IMR-90 (cell line): ENCODE results near the gene LRRC40. TPM values are rescaled to one million over a fixed set of nuclear protein-coding genes. Genes with fewer than 3 reads are reported as not detected.

Experiments used
- ATAC-seq: fragments of 200-7000 bp; cut with Tn5 transposase; 2 replicates; pipeline ENCODE4 v1.9.1; 2020; ENCODE audit warnings: low read depth, mild to moderate bottlenecking, moderate library complexity
- Bru-seq: library from RNA; stranded (reverse); fragments of 400-500 nt; gene quantifications from one replicate; lab custom pipeline; 2021; lab: Mats Ljungman, UMichigan
- BruChase-seq, 2 experiments: library from RNA; stranded (reverse); fragments of 400-500 nt; gene quantifications; one replicate each; lab custom pipeline; 2021; lab: Mats Ljungman, UMichigan
- BruUV-seq: library from RNA; stranded (reverse); fragments of 400-500 nt; replicated peaks from 2 replicates; lab custom pipeline; 2021; lab: Mats Ljungman, UMichigan
- CTCF ChIA-PET: fragments of 300-600 bp; formaldehyde crosslinking; extraction: SDS; loops from one replicate; lab custom pipeline; 2021; ENCODE audit warnings: antibody characterized with exemption; lab: Yijun Ruan, JAX
- POLR2A ChIA-PET: fragments of 300-600 bp; sonication (Branson Sonifier 250); formaldehyde crosslinking; loops from one replicate; lab custom pipeline; 2022; ENCODE audit warnings: antibody characterized with exemption; ENCODE audit not compliant: unreplicated experiment; lab: Charles Lee
- DNase-seq: peaks from one replicate; pipeline ENCODE4 v3.0.0; 2013
- H2AFZ ChIP-seq: replicated peaks from 2 replicates; pipeline ENCODE3; 2013; ENCODE audit warnings: low read length, mild to moderate bottlenecking; ENCODE audit not compliant: poor library complexity
- H2AK5ac ChIP-seq: 2 replicates; pipeline ENCODE4 v1.6.1; 2013; ENCODE audit warnings: low read depth, low read length, inconsistent platforms
- H2AK9ac ChIP-seq: replicated peaks from 2 replicates; pipeline ENCODE3; 2013; ENCODE audit warnings: mild to moderate bottlenecking, low read depth, low read length, moderate library complexity; ENCODE audit not compliant: poor library complexity
- H2BK120ac ChIP-seq: 2 replicates; pipeline ENCODE4 v1.6.1; 2013; ENCODE audit warnings: low read depth, low read length, inconsistent platforms
- H2BK15ac ChIP-seq: 3 replicates; pipeline ENCODE4 v1.6.1; 2013; ENCODE audit warnings: low read depth, low read length, inconsistent platforms
- H2BK20ac ChIP-seq: 2 replicates; pipeline ENCODE4 v1.6.1; 2013; ENCODE audit warnings: low read depth, mild to moderate bottlenecking, inconsistent platforms, low read length, moderate library complexity
- H2BK5ac ChIP-seq: 2 replicates; pipeline ENCODE4 v1.6.1; 2013; ENCODE audit warnings: mild to moderate bottlenecking, low read depth, low read length, inconsistent platforms; ENCODE audit not compliant: poor library complexity, severe bottlenecking
- H3K14ac ChIP-seq: replicated peaks from 2 replicates; pipeline ENCODE4 v1.6.1; 2013; ENCODE audit warnings: low read depth, low read length, inconsistent platforms
- H3K18ac ChIP-seq: 2 replicates; pipeline ENCODE4 v1.6.1; 2013; ENCODE audit warnings: low read depth, low read length, control low read depth
- H3K23ac ChIP-seq: 2 replicates; pipeline ENCODE4 v1.6.1; 2013; ENCODE audit warnings: low read depth, low read length, inconsistent platforms
- H3K27ac ChIP-seq: 2 replicates; pipeline ENCODE4 v1.5.1; 2013; ENCODE audit warnings: mild to moderate bottlenecking, control low read depth, low read length; ENCODE audit not compliant: insufficient read depth
- H3K27me3 ChIP-seq: 2 replicates; pipeline ENCODE4 v1.6.1; 2013; ENCODE audit warnings: low read length; ENCODE audit not compliant: control insufficient read depth, insufficient read depth
- H3K36me3 ChIP-seq: 2 replicates; pipeline ENCODE4 v1.6.1; 2013; ENCODE audit warnings: low read length, mixed read lengths; ENCODE audit not compliant: control insufficient read depth, insufficient read depth
- H3K4ac ChIP-seq: 2 replicates; pipeline ENCODE4 v1.6.1; 2013; ENCODE audit warnings: low read depth, low read length, inconsistent platforms
- H3K4me1 ChIP-seq: 2 replicates; pipeline ENCODE4 v1.6.1; 2013; ENCODE audit warnings: low read length, mixed read lengths; ENCODE audit not compliant: control insufficient read depth, insufficient read depth
- H3K4me2 ChIP-seq: 2 replicates; pipeline ENCODE4 v1.6.1; 2013; ENCODE audit warnings: low read depth, mild to moderate bottlenecking, control low read depth, low read length, moderate library complexity
- H3K4me3 ChIP-seq: 2 replicates; pipeline ENCODE4 v1.5.1; 2013; ENCODE audit warnings: low read depth, mild to moderate bottlenecking, control low read depth, low read length, moderate library complexity; ENCODE audit not compliant: insufficient read depth
- H3K56ac ChIP-seq: 2 replicates; pipeline ENCODE4 v1.6.1; 2013; ENCODE audit warnings: low read length, inconsistent platforms; ENCODE audit not compliant: insufficient read depth; ENCODE audit errors: extremely low read depth
- H3K79me1 ChIP-seq, 2 experiments: 2 replicates each; pipeline ENCODE4 v1.6.1; 2013; ENCODE audit warnings: low read length in 2 of 2, inconsistent platforms in 1 of 2, low read depth in 1 of 2
- H3K9ac ChIP-seq: 2 replicates; pipeline ENCODE4 v1.6.1; 2013; ENCODE audit warnings: low read depth, low read length, control low read depth
- H3K9me1 ChIP-seq: 2 replicates; pipeline ENCODE4 v1.6.1; 2013; ENCODE audit warnings: low read length, inconsistent platforms; ENCODE audit not compliant: insufficient read depth
- H3K9me3 ChIP-seq: 2 replicates; pipeline ENCODE4 v1.6.1; 2013; ENCODE audit warnings: low read length; ENCODE audit not compliant: control insufficient read depth, insufficient read depth
- H4K20me1 ChIP-seq: 2 replicates; pipeline ENCODE4 v1.6.1; 2013; ENCODE audit warnings: low read length, inconsistent platforms; ENCODE audit not compliant: insufficient read depth
- H4K5ac ChIP-seq: 2 replicates; pipeline ENCODE4 v1.6.1; 2013; ENCODE audit warnings: mild to moderate bottlenecking, low read depth, low read length, control low read depth
- H4K8ac ChIP-seq, 2 experiments: 2 replicates each; pipeline ENCODE4 v1.6.1; 2013; ENCODE audit warnings: low read depth in 2 of 2, low read length in 2 of 2, control low read depth in 1 of 2, inconsistent platforms in 1 of 2
- H4K91ac ChIP-seq: 2 replicates; pipeline ENCODE4 v1.6.1; 2013; ENCODE audit warnings: low read depth, low read length, inconsistent platforms; ENCODE audit not compliant: insufficient read depth
- MAZ ChIP-seq: IDR thresholded peaks from 2 replicates; pipeline ENCODE4 v1.6.1; 2012; ENCODE audit warnings: low read depth, mild to moderate bottlenecking, low read length, improper control_type of control experiment, moderate library complexity, borderline replicate concordance
- MXI1 ChIP-seq: IDR thresholded peaks from 2 replicates; pipeline ENCODE4 v1.6.1; 2012; ENCODE audit warnings: low read depth, mild to moderate bottlenecking, low read length, moderate library complexity, borderline replicate concordance
- NFE2L2 ChIP-seq: fragments of 150-350 bp; IDR thresholded peaks from 2 replicates; pipeline ENCODE4 v1.6.1; 2016; ENCODE audit warnings: low read depth, mild to moderate bottlenecking, low read length
- POLR2A ChIP-seq: IDR thresholded peaks from 2 replicates; pipeline ENCODE4 v1.6.1; 2012; ENCODE audit warnings: mild to moderate bottlenecking, low read depth, low read length
- RAD21 ChIP-seq: IDR thresholded peaks from 2 replicates; pipeline ENCODE4 v1.6.1; 2012; ENCODE audit warnings: low read length, improper control_type of control experiment
- WGBS, 2 experiments: methylation state at CpG; one replicate each; pipeline versions ENCODE4 v1.1.5 to v1.1.7; 2013; ENCODE audit warnings: missing lambda C conversion rate in 2 of 2; ENCODE audit not compliant: insufficient read length in 1 of 2; ENCODE audit errors: extremely low coverage in 2 of 2; 5-methylcytosine and 5-hydroxymethylcytosine counted together
- dilution Hi-C: fragments of 300-500 bp; cut with HindIII; formaldehyde crosslinking; loops from one replicate; pipeline ENCODE4 v1.14.3; 2018; ENCODE audit warnings: low sequenced_read_pairs; ENCODE audit not compliant: unreplicated experiment
- in situ Hi-C: fragments of 300-500 bp; cut with MboI; formaldehyde crosslinking; loops from 3 replicates; pipeline ENCODE4 v1.14.3; 2019; ENCODE audit warnings: low sequenced_read_pairs, inconsistent platforms, mixed read lengths
- intact Hi-C: fragments of 100-400 bp; cut with micrococcal nuclease; formaldehyde crosslinking; loops from 2 replicates; pipeline ENCODE4 v1.10.0; 2022
- long read RNA-seq: library from polyadenylated mRNA; unstranded; transcript quantifications from one replicate; pipeline ENCODE4 v2.0.0, GENCODE V29; 2021; ENCODE audit not compliant: unreplicated experiment
- polyA plus RNA-seq, 3 experiments: library from polyadenylated mRNA; depleted of rRNA; stranded (reverse); fragments of >200 nt; gene quantifications; 2 replicates each; pipeline ENCODE4 v1.2.3, GENCODE V29; 2012; ENCODE audit warnings: low replicate concordance in 1 of 3
- total RNA-seq: library from RNA; depleted of rRNA; stranded (reverse); fragments of >200 nt; gene quantifications from 2 replicates; pipeline ENCODE4 v1.2.3, GENCODE V29; 2012; rRNA removed
- TF ChIP-seq, protein P1 (sequence below): fragments of 150-350 bp; IDR thresholded peaks from 2 replicates; pipeline ENCODE4 v1.6.1; 2017; ENCODE audit warnings: mild to moderate bottlenecking, antibody characterized with exemption, low read length, low read depth

LRRC40 gene
- 17.4 and 28.1 TPM in 2 replicates for total RNA-seq
- polyA plus RNA-seq (2012; rRNA removed), result 8.5 and 11.1 TPM in 2 replicates
- polyA plus RNA-seq (2012; cell fraction: cytosol; rRNA removed), result 1.5 and 3.0 TPM in 2 replicates
- polyA plus RNA-seq (2012; cell fraction: nucleus; rRNA removed; ENCODE audit: low replicate concordance), result 1.0 and 5.1 TPM in 2 replicates
- Bru-seq, nascent RNA, result percentile 64 among the genes with signal in this experiment
- percentile 55 among the genes with signal in this experiment for BruChase-seq, experiment 1, labeled RNA remaining after a 6-hour chase
- percentile 61 among the genes with signal in this experiment for BruChase-seq, experiment 2, labeled RNA remaining after a 2-hour chase
- long read RNA-seq, transcript LRRC40-201 (15 exons, 2,884 nt), result major isoform, 33 of 40 reads
- long read RNA-seq, partial matches to known transcripts, result 2 of 40 reads
- long read RNA-seq, other reads (novel, unspliced or antisense), result 5 of 40 reads

DNA sequence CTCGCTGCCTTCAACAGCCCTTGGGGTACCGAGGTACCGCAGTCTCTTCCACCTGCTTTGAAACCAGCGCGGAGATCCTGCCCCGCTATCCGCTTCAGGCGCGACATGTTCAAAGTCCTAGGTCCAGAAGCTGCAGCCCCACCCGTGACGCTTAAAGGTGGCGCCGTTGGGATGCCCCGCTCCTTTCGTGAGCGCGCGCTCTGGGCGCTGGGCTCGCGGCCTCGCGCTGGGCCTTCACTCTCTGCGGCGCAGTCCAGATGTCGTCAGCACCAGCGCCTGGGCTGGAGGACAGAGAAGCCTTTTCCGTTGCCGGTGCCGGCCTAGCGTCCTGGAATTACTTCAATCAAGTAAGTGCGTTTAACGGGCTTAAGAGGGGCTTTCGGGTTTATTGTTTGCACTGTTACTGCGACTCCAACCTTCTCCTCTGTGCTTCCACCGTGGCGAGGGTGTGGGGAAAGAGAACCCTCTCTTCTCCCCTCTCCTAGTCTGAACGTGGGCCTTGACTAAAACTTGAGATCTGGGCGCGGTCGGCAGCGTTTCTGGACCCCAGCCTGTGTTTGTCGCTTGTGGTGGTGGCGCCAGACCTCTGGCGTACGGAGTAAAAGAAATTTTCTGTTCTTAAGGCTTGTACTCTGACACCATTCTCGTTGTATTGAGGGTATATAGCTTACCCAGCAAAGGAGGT lies at the start of gene LRRC40:
Gene LRRC40 (minus strand): TSS at position 146 of the 685 bp plus-strand sequence. CDS start 39 bp downstream, at position 107.
- BruUV-seq, result TSS peak; percentile 68
- ChIA-PET CTCF (no interaction called here), POLR2A (interaction anchor here (0.6 to 0.8 kb wide), 2 partner anchors 17 to 23 kb away, joined by 3 to 7 read pairs; no protein-coding TSS in a partner anchor)
- Histone ChIP-seq H3K14ac (peak within 1 kb of the TSS; percentile 100), H3K4me3 (peak within 1 kb of the TSS; percentile 81), H2BK20ac (no peak within 1 kb of the TSS), H2BK15ac (no peak within 1 kb of the TSS; the same call in 2 of the 3 replicates), H4K20me1 (peaks cover 15% of the 10 kb centered on the region), H3K9ac (peak within 1 kb of the TSS; percentile 97), H3K79me1 (peaks cover 5 to 31% of the 10 kb centered on the region in 2 experiments; a peak in 3 of 4 replicates), H4K91ac (peak within 1 kb of the TSS; percentile 91), H3K27ac (peak within 1 kb of the TSS; percentile 89), H2BK120ac (peak within 1 kb of the TSS; percentile 76), H2BK5ac (peak within 1 kb of the TSS; percentile 86), H3K36me3 (peaks cover 7% of the 10 kb centered on the region), H3K56ac (peak within 1 kb of the TSS; percentile 97), H3K4ac (peak within 1 kb of the TSS; percentile 97), H3K4me2 (peak within 1 kb of the TSS; percentile 98), H3K27me3 (no peaks in the 10 kb centered on the region), H3K9me3 (no peaks in the 10 kb centered on the region), H2AK9ac (peak within 1 kb of the TSS; percentile 70), H2AK5ac (peak within 1 kb of the TSS; percentile 86; the same call in 1 of the 2 replicates), H4K5ac (peak within 1 kb of the TSS; percentile 90), H4K8ac (peak within 1 kb of the TSS; percentile 80 to 99), H2AFZ (peak within 1 kb of the TSS; percentile 98), H3K9me1 (peaks cover 7% of the 10 kb centered on the region; the same call in 1 of the 2 replicates), H3K23ac (peak within 1 kb of the TSS; percentile 93), H3K18ac (peak within 1 kb of the TSS; percentile 81), H3K4me1 (peaks cover 1% of the 10 kb centered on the region)
- ATAC-seq (peak; percentile 99), DNase-seq (peak; percentile 94)
- no peak for TF ChIP-seq RAD21
- peak; percentile 89 for TF ChIP-seq POLR2A
- TF ChIP-seq, protein P1, sequence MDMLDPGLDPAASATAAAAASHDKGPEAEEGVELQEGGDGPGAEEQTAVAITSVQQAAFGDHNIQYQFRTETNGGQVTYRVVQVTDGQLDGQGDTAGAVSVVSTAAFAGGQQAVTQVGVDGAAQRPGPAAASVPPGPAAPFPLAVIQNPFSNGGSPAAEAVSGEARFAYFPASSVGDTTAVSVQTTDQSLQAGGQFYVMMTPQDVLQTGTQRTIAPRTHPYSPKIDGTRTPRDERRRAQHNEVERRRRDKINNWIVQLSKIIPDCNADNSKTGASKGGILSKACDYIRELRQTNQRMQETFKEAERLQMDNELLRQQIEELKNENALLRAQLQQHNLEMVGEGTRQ, result peak; percentile 24; the same call in 1 of the 2 replicates
- no peak for TF ChIP-seq NFE2L2
- peak; percentile 91 for TF ChIP-seq MXI1
- peak; percentile 87 for TF ChIP-seq MAZ
- dilution Hi-C loops (no loop called here), intact Hi-C loops (loop anchor here (2.0 kb wide), 1 partner anchor 13 kb away; no protein-coding TSS in a partner anchor), in situ Hi-C loops (no loop called here)
- 0% methylated on average over 16 of the region's 47 CpGs; no CpG with 5 or more reads in 1 of the 2 experiments for WGBS, 2 experiments
